H4 (cell line): ENCODE measurements around the gene GALNT6. TPM values are rescaled to one million over a fixed set of nuclear protein-coding genes. Genes with fewer than 3 reads are reported as not detected.

ENCODE experiments used
- DNase-seq: peaks from one replicate; pipeline ENCODE4 v3.0.0-alpha.2; 2015; ENCODE audit warnings: low spot score
- total RNA-seq: library from RNA; depleted of rRNA; stranded (reverse); fragments of >200 nt; shearing (Covaris generic); gene quantifications from 2 replicates; pipeline ENCODE4 v1.2.3, GENCODE V29; 2014; rRNA removed

The GALNT6 gene, protein sequence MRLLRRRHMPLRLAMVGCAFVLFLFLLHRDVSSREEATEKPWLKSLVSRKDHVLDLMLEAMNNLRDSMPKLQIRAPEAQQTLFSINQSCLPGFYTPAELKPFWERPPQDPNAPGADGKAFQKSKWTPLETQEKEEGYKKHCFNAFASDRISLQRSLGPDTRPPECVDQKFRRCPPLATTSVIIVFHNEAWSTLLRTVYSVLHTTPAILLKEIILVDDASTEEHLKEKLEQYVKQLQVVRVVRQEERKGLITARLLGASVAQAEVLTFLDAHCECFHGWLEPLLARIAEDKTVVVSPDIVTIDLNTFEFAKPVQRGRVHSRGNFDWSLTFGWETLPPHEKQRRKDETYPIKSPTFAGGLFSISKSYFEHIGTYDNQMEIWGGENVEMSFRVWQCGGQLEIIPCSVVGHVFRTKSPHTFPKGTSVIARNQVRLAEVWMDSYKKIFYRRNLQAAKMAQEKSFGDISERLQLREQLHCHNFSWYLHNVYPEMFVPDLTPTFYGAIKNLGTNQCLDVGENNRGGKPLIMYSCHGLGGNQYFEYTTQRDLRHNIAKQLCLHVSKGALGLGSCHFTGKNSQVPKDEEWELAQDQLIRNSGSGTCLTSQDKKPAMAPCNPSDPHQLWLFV
- 0.06 TPM in 1 of 2 replicates, not detected in the other for total RNA-seq

DNA sequence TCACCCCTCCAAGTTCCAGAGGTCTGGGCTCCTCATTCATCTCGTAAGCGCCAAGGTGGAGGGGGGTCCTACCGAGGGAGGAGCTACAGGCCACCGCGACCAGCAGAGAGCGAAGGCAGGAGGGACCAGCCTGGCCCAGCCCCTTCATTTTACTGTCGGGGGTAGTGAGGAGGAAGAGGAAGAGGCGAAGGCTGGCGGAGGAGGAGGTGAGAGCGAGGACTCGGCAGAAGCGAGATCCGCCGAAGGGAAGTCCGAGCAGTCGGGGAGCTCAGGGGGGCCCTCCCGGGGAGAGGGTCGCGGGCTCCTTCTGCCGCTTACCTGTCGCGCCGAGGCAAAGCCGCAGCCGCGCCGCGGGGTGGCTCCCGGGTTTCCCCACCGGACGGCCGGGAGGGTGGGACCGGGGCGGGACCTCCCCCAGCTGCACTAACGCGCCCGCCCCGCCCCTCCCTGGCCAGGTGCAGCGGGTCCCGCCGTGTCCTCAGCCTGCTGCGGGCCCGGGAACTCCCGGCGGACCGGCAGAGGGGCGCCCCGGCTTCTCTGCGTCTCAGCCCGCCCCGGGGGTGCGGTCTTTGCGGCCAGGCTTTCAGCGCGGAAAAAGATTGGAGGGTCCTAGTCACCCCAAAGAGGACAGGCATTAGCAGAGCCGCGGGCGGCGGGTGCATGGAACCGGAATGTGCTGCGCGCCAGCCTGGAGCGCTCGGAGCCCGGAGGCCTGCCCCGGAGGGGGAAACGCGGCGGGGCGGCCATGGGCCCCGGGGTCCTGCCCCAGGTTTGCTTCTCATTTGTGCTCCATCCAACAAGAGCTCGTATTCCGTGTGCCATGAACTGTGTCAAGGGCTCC, at the start of gene GALNT6:
Gene GALNT6, minus strand, starts transcription at position 124 of the 841 bp plus-strand sequence. CDS start 11,625 bp downstream, outside the sequence.
- no peak for DNase-seq

DNA sequence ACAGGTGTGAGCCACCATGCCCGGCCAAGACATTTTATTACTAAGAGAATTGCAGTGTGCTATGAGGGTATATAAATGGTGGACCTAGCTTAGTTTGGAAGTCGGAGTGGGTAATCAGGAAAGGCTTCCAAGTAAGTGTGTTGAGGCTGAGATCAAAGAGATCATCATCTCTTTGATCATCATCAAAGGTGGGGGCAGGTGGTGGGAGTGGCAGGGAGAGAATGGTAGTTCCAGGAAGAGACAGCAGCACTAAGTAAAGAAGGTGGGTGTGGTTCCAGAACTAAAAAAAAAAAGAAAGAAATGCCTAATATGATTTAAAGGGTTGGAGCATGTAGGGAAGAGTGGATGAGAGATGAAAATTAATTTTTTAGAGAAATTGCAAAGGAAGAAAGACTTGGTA, 48.1 kb upstream of the GALNT6 start:
- no peak for DNase-seq

DNA sequence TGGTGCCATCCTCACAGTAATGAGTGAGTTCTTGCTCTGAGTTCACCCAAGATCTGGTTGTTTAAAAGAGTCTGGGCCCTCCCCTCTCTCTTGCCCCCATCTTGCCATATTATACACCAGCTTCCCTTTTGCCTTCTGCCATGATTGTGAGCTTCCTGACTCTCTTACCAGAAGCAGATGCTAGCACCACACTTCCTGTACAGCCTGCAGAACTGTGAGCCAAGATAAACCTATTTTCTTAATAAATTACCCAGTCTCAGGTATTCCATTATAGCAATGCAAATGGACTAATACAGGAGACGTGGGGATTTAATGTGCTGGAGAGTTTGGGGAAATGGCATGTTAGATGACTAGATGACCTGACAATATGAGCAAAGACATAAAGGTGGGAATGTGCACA, 46.2 kb upstream of the GALNT6 start:
- DNase-seq = no peak

GRCh38 chr12:51434305-51434704, 43.1 kb upstream of the GALNT6 start:
- no peak for DNase-seq

DNA sequence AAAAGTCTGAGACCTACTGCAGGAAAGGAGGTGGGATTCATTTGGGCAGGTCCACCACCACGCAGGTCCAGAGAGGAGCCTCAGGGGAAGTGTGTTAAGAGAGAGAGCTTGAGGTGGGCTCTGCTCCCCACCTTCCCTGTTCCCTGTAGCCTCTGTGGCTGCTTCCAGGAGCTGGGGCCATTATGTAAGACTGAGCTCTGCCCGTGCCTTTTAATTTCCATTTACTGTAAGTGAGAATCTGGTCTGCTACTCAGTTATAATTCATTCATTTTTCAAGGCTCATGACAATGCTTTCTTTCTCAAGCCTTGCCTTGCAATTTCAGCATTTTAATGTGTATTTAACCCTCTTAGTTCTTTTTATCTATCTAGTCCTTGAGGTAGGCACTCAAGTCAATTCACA, 41.7 kb upstream of the GALNT6 start:
- no peak for DNase-seq

GRCh38 chr12:51430196-51430895, 39.1 kb upstream of the GALNT6 start:
- DNase-seq = no peak

DNA sequence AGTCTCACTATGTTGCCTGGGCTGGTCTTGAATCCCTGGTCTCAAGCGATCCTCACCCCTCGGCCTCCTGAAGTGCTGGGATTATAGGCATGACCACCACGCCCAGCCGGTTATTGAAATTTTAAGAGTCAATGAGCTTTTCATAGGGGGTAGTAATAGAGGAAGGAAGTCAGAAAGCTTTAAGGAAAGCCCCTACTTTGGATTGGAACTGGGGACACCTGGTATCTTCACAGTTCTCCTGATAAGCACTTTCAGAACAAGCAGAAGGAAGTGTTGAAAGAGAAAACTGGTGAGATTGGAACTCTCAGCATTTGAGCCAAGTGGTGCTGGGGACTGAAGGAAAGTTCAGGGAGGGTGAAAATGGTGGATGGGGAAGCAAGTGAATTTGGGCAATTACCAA, 38.5 kb upstream of the GALNT6 start:
- DNase-seq = no peak

DNA sequence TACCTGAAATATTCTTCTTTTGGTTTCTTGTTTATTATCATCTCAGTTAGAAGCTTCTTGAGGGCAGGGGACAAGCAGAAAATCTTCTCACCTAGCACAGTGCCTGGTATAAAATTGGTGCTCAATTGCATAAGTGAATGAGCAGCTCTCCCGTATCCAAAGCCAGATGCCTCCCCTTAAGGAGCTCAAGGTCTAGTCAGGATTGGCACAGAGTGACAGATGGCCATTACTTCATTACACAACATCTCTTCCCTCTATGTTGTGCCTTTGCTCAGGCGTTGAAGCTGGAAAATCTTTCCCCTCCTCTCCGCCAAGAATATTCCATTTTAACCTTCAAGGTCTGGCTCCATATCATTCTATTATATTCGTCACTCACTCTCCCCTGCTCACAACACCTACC, 37.0 kb upstream of the GALNT6 start:
- no peak for DNase-seq

DNA sequence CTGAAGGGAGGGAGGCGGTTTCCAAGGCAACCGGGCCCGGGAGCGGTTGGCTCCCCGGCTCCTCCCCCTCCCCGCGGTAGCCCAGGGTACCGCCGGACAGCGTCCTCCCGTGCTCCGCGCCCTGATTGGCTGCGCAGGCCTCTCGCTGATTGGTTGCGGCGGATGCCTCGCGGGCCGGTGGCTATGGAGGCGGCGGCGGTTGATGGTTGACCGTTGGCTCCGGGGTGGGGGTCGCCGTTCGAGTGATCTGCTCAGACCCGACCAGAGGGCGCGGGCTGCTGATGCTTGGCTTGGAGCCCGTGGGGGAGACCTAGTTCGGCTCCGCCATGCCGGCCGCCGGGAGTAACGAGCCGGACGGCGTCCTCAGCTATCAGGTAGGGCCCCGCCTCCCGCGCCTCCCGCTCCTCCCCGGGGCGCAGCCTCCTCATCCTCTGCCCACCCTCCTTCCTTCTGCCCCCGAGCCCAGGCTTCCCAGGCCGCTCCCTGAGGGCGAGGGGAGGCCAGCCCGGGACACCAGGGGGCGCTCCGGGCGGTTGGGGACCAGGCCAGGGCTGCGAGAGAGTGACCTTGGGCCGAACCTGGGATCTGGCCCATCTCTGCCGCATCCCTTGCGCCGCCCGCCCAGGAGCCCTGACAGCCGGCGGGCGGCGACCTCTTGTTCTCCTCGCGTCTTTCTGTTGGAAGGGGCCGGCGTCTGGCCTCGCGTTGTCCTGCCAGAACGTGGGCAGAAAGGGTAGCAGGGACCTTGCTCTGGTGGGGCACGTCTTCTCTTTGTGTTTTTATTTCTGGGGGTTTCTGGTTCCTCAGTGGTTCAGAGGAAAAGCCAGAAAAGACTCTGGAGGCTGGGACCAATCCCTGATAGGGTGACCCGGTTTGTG, 33.7 kb upstream of the GALNT6 start, which contains the start of gene SLC4A8:
Gene SLC4A8, plus strand, starts transcription at position 170 of the 878 bp plus-strand sequence. Its CDS starts 157 bp downstream, at position 327.
- DNase-seq = peak; percentile 88

- no peak for DNase-seq
Measured at GRCh38 chr12:51424094-51424661, 33.0 kb upstream of the GALNT6 start.

GRCh38 chr12:51421266-51421884, 30.2 kb upstream of the GALNT6 start:
- DNase-seq = peak; percentile 55

- no peak for DNase-seq
Measured at GRCh38 chr12:51419425-51420193, 28.4 kb upstream of the GALNT6 start.

GRCh38 chr12:51417826-51418225, 26.6 kb upstream of the GALNT6 start:
- no peak for DNase-seq

GRCh38 chr12:51415931-51416330, 24.7 kb upstream of the GALNT6 start:
- DNase-seq = no peak

- DNase-seq = no peak
Measured at GRCh38 chr12:51413791-51414190, 22.6 kb upstream of the GALNT6 start.

DNA sequence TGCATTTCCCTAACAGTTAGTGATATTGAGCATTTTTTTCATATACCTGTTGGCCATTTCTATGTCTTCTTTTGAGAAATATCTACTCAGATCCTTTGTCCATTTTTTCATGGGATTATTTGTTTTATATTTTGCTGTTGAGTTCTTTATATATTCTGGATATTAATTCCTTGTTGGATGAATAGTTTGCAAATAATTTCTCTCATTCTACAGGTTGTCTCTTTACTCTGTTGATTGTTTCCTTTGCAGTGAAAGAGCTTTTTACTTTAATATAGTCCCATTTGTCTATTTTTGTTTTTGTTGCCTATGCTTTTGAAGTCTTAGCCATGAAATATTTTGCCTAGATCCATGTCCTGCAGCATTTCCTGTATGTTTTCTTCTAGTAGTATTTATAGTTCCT, 21.9 kb upstream of the GALNT6 start:
- no peak for DNase-seq

GRCh38 chr12:51409846-51410245, 18.6 kb upstream of the GALNT6 start:
- DNase-seq = no peak

DNA sequence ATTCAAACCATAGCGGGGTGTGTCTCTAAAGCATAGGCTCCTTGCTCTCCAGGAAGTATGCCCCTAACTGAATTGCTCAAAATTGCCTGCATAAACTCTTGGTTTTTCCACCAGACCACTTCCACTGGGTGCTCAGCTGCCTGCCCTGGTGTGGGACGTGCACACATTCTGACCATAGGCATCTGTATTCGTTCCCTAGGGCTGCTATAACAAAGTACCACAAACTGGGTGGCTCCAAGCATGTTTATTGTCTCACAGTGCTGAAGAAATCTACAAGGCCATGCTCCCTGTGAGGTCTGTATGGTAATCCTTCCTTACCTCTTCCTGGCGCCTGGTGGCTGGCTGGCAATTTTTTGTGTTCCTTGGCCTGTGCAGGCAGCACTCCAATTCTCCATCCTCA, 16.4 kb upstream of the GALNT6 start:
- DNase-seq = no peak

GRCh38 chr12:51406859-51407258, 15.7 kb upstream of the GALNT6 start:
- DNase-seq = no peak
